K562 (cell line): ENCODE measurements around the gene NOTCH3. TPM values are rescaled to one million over a fixed set of nuclear protein-coding genes. Genes with fewer than 3 reads are reported as not detected.

ENCODE experiments used
- BRD4 ChIP-seq: fragments of 200-600 bp; sonication (generic); IDR thresholded peaks from 2 replicates; pipeline ENCODE4 v1.6.1; 2017; ENCODE audit warnings: inconsistent platforms
- CHD7 ChIP-seq: fragments of 200-600 bp; sonication (generic); IDR thresholded peaks from one replicate; pipeline ENCODE4 v1.6.1; 2012; ENCODE audit warnings: mild to moderate bottlenecking, low read depth, low read length, inconsistent platforms
- NFATC3 ChIP-seq: fragments of 450-650 bp; IDR thresholded peaks from 2 replicates; pipeline ENCODE4 v1.6.1; 2017; ENCODE audit warnings: mild to moderate bottlenecking
- PRDM10 ChIP-seq: fragments of 450-650 bp; IDR thresholded peaks from 2 replicates; pipeline ENCODE4 v1.6.1; 2018; ENCODE audit not compliant: partially characterized antibody
- RBM39 ChIP-seq: fragments of 200-400 bp; formaldehyde crosslinking; optimal IDR thresholded peaks from 2 replicates; pipeline ENCODE3; 2018; ENCODE audit warnings: low read depth, low read length
- polyA plus RNA-seq, 8 experiments: library from polyadenylated mRNA; depleted of rRNA in 4 of 8; stranded (reverse) in 5 of 8; unstranded in 3 of 8; fragments of >200 nt; fragmentation: Nextera tagmentation in 2 of 8; fragmentation: Illumina TruSeq in 1 of 8; extraction: Ambion mirVana in 2 of 8; extraction: Trizol in 1 of 8; gene quantifications; 2 replicates each; pipeline versions ENCODE4 v1.2.1 to v1.2.3, GENCODE V29; 2011 to 2014; ENCODE audit warnings: inconsistent platforms in 1 of 8, missing spikeins in 1 of 8
- total RNA-seq, 7 experiments: library from RNA; depleted of rRNA in 6 of 7; stranded (reverse); fragments of >200 nt in 6 of 7; fragmentation: Illumina TruSeq in 2 of 7; extraction: Trizol in 2 of 7; gene quantifications; 2 replicates each; pipeline versions ENCODE4 v1.2.1 to v1.2.3, GENCODE V29; 2011 to 2021; ENCODE audit warnings: low replicate concordance in 1 of 7

Gene NOTCH3
- total and polyA plus RNA-seq, 9 of the 15 experiments (the other 6 are each of a cell fraction or from before 2014, with no cell fraction given) = under 0.01 to 1.2 (median 0.16) TPM

GRCh38 chr19:15177269-15178116 lies 23.3 kb downstream of the NOTCH3 start (continued):
- TF ChIP-seq CHD7 (no peak), PRDM10 (no peak), BRD4 (no peak), RBM39 (no peak), NFATC3 (no peak)
